HepG2 (cell line): ENCODE measurements around the gene ZNF74. TPM values are rescaled to one million over a fixed set of nuclear protein-coding genes. Genes with fewer than 3 reads are reported as not detected.
"Not testable (repeated sequence)": the region's sequence is repeated elsewhere in the genome, so short reads cannot be mapped to it uniquely, and the experiment has no call there.

Source experiments
- ATAC-seq: fragments of 200-7000 bp; cut with Tn5 transposase; 3 replicates; pipeline ENCODE4 v1.9.1; 2020; ENCODE audit warnings: mild to moderate bottlenecking, moderate library complexity
- BruUV-seq: library from RNA; stranded (reverse); fragments of 400-500 nt; replicated peaks from 2 replicates; lab custom pipeline; 2021; lab: Mats Ljungman, UMichigan
- CTCF ChIA-PET: fragments of 300-600 bp; formaldehyde crosslinking; extraction: SDS; loops from one replicate; lab custom pipeline; 2021; ENCODE audit warnings: low total read pairs, inconsistent platforms, low intra/inter-chr PET ratio; lab: Yijun Ruan, JAX
- POLR2A ChIA-PET: fragments of 350-600 bp; sonication (Branson Sonifier 250); formaldehyde crosslinking; loops from one replicate; lab custom pipeline; 2020; ENCODE audit warnings: antibody characterized with exemption, inconsistent platforms; lab: Yijun Ruan, JAX
- DNase-seq: peaks from one replicate; pipeline ENCODE4 v3.0.0-alpha.2; 2015; ENCODE audit warnings: low spot score
- FAIRE-seq: peaks from 3 replicates; lab custom pipeline; 2011; peaks lifted over from hg19 to GRCh38; lab: Jason Lieb, UNC
- H2AFZ ChIP-seq: one replicate; pipeline ENCODE4 v1.6.1; 2011; ENCODE audit warnings: low read length, inconsistent platforms
- H3K27ac ChIP-seq: fragments of 300-600 bp; 3 replicates; pipeline ENCODE4 v1.8.0; 2011; ENCODE audit warnings: mixed run types, mild to moderate bottlenecking, mixed read lengths, low read length, inconsistent platforms; ENCODE audit not compliant: insufficient read depth; ENCODE audit errors: extremely low read length
- H3K27me3 ChIP-seq, 2 experiments: fragments of 200-600 bp in 1 of 2; 2 replicates in 1 of 2; 3 replicates in 1 of 2; pipeline versions ENCODE4 v1.6.0 to v1.8.0; 2011; ENCODE audit warnings: low read length in 2 of 2, mild to moderate bottlenecking in 2 of 2, moderate library complexity in 2 of 2, inconsistent platforms in 1 of 2; ENCODE audit not compliant: insufficient read depth in 2 of 2, control insufficient read depth in 1 of 2
- H3K36me3 ChIP-seq, 2 experiments: fragments of 200-600 bp in 1 of 2; replicated peaks in 1 of 2; 2 replicates in 1 of 2; 3 replicates in 1 of 2; pipeline versions ENCODE4 v1.5.1 to v1.8.0; 2011; ENCODE audit warnings: low read length in 2 of 2, inconsistent platforms in 1 of 2; ENCODE audit not compliant: insufficient read depth in 2 of 2, control insufficient read depth in 1 of 2
- H3K4me1 ChIP-seq: 2 replicates; pipeline ENCODE4 v1.5.1; 2012; ENCODE audit warnings: low read length, inconsistent platforms; ENCODE audit not compliant: insufficient read depth
- H3K4me2 ChIP-seq: 2 replicates; pipeline ENCODE4 v1.6.0; 2011; ENCODE audit warnings: low read depth, low read length, inconsistent platforms
- H3K4me3 ChIP-seq, 3 experiments: fragments of 200-600 bp in 1 of 3; sonication (generic), shearing (Covaris generic) in 1 of 3; replicated peaks in 1 of 3; 2 replicates each; pipeline ENCODE4 v1.5.1; 2011 to 2016; ENCODE audit warnings: low read length in 3 of 3, inconsistent platforms in 2 of 3, low read depth in 2 of 3, mild to moderate bottlenecking in 2 of 3, control low read depth in 1 of 3, mixed read lengths in 1 of 3; ENCODE audit not compliant: insufficient read depth in 1 of 3
- H3K79me2 ChIP-seq: one replicate; pipeline ENCODE4 v1.6.1; 2011; ENCODE audit warnings: low read length, inconsistent platforms; ENCODE audit not compliant: insufficient read depth
- H3K9ac ChIP-seq: 2 replicates; pipeline ENCODE4 v1.6.0; 2011; ENCODE audit warnings: mild to moderate bottlenecking, low read depth, low read length, inconsistent platforms; ENCODE audit not compliant: insufficient read depth
- H3K9me3 ChIP-seq: 2 replicates; pipeline ENCODE4 v1.5.1; 2012; ENCODE audit warnings: mild to moderate bottlenecking, low read length
- H4K20me1 ChIP-seq: 2 replicates; pipeline ENCODE4 v1.6.0; 2011; ENCODE audit warnings: inconsistent platforms, mild to moderate bottlenecking, low read length, moderate library complexity; ENCODE audit not compliant: insufficient read depth
- NCOR1 ChIP-seq: fragments of 200-600 bp; sonication (generic); IDR thresholded peaks from 2 replicates; pipeline ENCODE4 v1.7.0; 2017; ENCODE audit warnings: antibody characterized with exemption, low read length, borderline replicate concordance
- PTBP1 ChIP-seq: fragments of 200-400 bp; formaldehyde crosslinking; IDR thresholded peaks from 2 replicates; pipeline ENCODE4 v1.6.1; 2018; ENCODE audit warnings: low read length, low read depth; ENCODE audit not compliant: poor library complexity, severe bottlenecking
- RFX5 ChIP-seq: IDR thresholded peaks from 2 replicates; pipeline ENCODE4 v1.6.1; 2011; ENCODE audit warnings: low read depth, low read length, improper control_type of control experiment
- TBX2 ChIP-seq: sonication (generic); formaldehyde crosslinking; IDR thresholded peaks from 2 replicates; pipeline ENCODE4 v1.5.0; 2020; ENCODE audit warnings: missing genetic modification reagents, mild to moderate bottlenecking, borderline replicate concordance
- THAP9 ChIP-seq: sonication (generic); formaldehyde crosslinking; IDR thresholded peaks from 2 replicates; pipeline ENCODE4; 2020; ENCODE audit warnings: missing genetic modification reagents, mild to moderate bottlenecking, borderline replicate concordance
- ZC3H4 ChIP-seq: sonication (generic); formaldehyde crosslinking; IDR thresholded peaks from 2 replicates; pipeline ENCODE4 v1.4.0; 2020; ENCODE audit warnings: missing genetic modification reagents, borderline replicate concordance
- ZNF652 ChIP-seq: IDR thresholded peaks from 2 replicates; pipeline ENCODE4 v1.6.1; 2016; ENCODE audit warnings: low read depth, borderline replicate concordance
- ZNF768 ChIP-seq: sonication (generic); formaldehyde crosslinking; IDR thresholded peaks from 2 replicates; pipeline ENCODE4 v1.4.0; 2020; ENCODE audit warnings: missing genetic modification reagents
- WGBS: methylation state at CpG from one replicate; pipeline ENCODE4 v1.1.6; 2017; ENCODE audit warnings: low lambda C conversion rate; 5-methylcytosine and 5-hydroxymethylcytosine counted together
- in situ Hi-C: cut with HindIII; loops from 2 replicates; pipeline ENCODE4 v1.10.0; 2017; ENCODE audit warnings: low pct_unique_long_range_greater_than_20kb; ENCODE audit not compliant: extremely low pct_ligation_motif_present
- intact Hi-C: fragments of 100-400 bp; cut with micrococcal nuclease; formaldehyde crosslinking; loops from one replicate; pipeline ENCODE4 v1.10.0; 2022; ENCODE audit not compliant: unreplicated experiment
- polyA plus RNA-seq, 8 experiments: library from polyadenylated mRNA; depleted of rRNA in 3 of 8; stranded (reverse) in 7 of 8; unstranded in 1 of 8; fragments of >200 nt; fragmentation: Illumina TruSeq in 4 of 8; extraction: Trizol in 4 of 8; gene quantifications; 2 replicates each; pipeline versions ENCODE4 v1.2.1 to v1.2.3, GENCODE V29; 2011 to 2016; ENCODE audit warnings: low read depth in 4 of 8, missing spikeins in 1 of 8, mixed read lengths in 1 of 8; ENCODE audit not compliant: insufficient read depth in 1 of 8
- total RNA-seq, 5 experiments: library from RNA; depleted of rRNA; stranded (reverse); fragments of >200 nt; fragmentation: Illumina TruSeq; extraction: Trizol; gene quantifications; 2 replicates each; pipeline ENCODE4 v1.2.3, GENCODE V29; 2016; ENCODE audit warnings: low read depth in 1 of 5

Gene ZNF74
- total and polyA plus RNA-seq, 2 of the 13 experiments (the other 11 are each of a cell fraction or from before 2014, with no cell fraction given) = 6.3 to 9.1 TPM

DNA sequence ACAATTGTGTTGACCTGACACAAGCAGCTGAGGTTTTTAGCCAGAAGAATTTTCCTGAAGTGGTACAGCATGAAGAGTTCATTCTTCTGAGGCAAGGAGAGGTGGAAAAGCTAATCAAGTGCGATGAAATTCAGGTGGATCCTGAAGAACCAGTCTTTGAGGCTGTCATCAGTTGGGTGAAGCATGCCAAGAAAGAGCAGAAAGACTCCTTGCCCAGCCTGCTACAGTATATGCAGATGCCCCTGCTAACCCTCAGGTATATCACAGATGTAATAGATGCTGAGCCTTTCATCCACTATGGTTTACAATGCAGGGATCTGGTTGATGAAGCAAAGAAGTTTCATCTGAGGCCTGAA, 56.6 kb downstream of the ZNF74 start (continued):
- TF ChIP-seq THAP9 (CRISPR knock-in tag) (no peak), RFX5 (no peak), ZNF768 (CRISPR knock-in tag) (no peak), ZNF652 (CRISPR knock-in tag) (no peak), TBX2 (no peak), NCOR1 (no peak), ZC3H4 (no peak), PTBP1 (no peak)

- H3K4me3 ChIP-seq, CTCF ChIA-PET, H3K27ac ChIP-seq, in situ Hi-C loops, H3K4me2 ChIP-seq, intact Hi-C loops, FAIRE-seq, ATAC-seq, H3K27me3 ChIP-seq, H3K4me1 ChIP-seq, H2AFZ ChIP-seq, H3K36me3 ChIP-seq, H4K20me1 ChIP-seq, H3K9ac ChIP-seq, POLR2A ChIA-PET, DNase-seq, H3K79me2 ChIP-seq, H3K9me3 ChIP-seq, BruUV-seq: not testable (repeated sequence)
- 93% methylated on average over 14 of the region's 15 CpGs for WGBS
Observed at GRCh38 chr22:20451129-20451778, 57.3 kb downstream of the ZNF74 start.
